ENCODE results near the gene IL19. TPM values are rescaled to one million over a fixed set of nuclear protein-coding genes. Genes with fewer than 3 reads are reported as not detected.

IL19 gene
- total RNA-seq, 1 donor from 2014 or later, result not detected

DNA sequence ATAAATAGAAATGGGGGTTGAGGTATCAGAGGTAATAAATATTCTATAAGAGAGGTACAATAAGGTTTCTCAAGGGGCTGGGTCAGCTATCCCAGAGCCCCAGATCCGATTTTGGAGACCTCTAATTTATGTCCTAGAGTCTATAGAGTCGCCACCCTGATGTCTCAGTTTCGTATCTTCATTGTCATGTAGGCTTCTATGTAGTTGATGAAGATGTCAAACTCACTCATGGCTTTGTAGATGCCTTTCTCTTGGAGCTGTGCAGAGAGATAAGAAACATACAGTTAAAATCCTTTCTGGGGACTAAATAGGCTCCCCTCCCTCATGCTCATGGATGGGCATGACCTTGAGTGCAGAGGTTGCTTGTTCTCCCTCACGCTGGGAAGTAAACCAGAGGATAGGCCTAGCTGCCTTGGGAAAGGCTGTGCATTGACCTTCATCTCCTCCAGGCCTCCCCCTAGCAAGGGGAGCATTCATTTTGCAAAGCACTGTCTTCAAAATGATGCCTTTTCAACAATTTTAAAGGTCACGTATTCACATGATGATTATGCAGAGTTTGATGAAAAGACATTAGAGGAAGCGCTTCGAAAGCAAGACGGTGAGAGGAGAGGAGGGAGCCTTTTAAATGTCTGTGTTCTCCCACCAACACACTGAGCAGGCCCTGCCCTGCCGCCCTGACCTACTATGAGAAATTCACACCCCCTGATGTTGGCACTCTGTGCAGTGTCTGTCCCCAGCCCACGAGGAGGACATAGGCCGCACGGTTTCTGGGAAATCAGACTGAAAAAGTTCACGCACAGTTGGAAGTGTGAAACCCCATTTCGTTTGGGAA is 1.9 kb upstream of the IL19 start:
- Mint-ChIP-seq H3K27me3 (ENCODE audit: unreplicated experiment) (peaks cover 42% of the 10 kb centered on the region), H3K27ac (ENCODE audit: unreplicated experiment) (no peak overlapping the region), H3K4me1 (ENCODE audit: unreplicated experiment) (no peaks in the 10 kb centered on the region), H3K36me3 (ENCODE audit: unreplicated experiment) (no peaks in the 10 kb centered on the region), H3K4me3 (ENCODE audit: unreplicated experiment) (no peak overlapping the region), H3K9me3 (ENCODE audit: unreplicated experiment) (no peaks in the 10 kb centered on the region)
- no peak for DNase-seq (ENCODE audit: extremely low spot score, unreplicated experiment)
- TF ChIP-seq, protein P1, sequence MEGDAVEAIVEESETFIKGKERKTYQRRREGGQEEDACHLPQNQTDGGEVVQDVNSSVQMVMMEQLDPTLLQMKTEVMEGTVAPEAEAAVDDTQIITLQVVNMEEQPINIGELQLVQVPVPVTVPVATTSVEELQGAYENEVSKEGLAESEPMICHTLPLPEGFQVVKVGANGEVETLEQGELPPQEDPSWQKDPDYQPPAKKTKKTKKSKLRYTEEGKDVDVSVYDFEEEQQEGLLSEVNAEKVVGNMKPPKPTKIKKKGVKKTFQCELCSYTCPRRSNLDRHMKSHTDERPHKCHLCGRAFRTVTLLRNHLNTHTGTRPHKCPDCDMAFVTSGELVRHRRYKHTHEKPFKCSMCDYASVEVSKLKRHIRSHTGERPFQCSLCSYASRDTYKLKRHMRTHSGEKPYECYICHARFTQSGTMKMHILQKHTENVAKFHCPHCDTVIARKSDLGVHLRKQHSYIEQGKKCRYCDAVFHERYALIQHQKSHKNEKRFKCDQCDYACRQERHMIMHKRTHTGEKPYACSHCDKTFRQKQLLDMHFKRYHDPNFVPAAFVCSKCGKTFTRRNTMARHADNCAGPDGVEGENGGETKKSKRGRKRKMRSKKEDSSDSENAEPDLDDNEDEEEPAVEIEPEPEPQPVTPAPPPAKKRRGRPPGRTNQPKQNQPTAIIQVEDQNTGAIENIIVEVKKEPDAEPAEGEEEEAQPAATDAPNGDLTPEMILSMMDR (IDR thresholded peaks at IDR 0.05), result no peak

DNA sequence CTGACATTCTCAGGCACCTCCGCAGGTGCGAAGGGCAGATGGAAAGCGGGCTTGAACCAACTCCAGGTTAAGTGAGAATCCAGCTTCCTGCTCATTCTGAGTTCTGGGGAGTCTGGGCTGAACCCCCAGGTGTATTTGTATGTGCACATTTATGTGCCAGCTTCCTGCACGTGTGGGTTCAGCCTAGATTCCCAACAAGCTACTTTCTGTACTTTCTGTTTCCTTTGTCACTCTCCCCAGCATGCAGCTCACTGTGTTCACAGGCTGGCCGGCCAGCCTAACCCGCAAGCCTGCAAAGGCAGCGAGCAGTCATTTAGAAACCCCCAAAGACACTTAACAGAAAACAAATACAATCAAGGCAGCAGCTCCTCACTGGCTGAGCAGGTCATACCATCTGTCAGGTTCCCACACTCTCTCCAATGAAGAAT is 1.3 kb upstream of the IL19 start:
- Mint-ChIP-seq H3K4me3 (ENCODE audit: unreplicated experiment) (no peak overlapping the region), H3K36me3 (ENCODE audit: unreplicated experiment) (no peaks in the 10 kb centered on the region), H3K4me1 (ENCODE audit: unreplicated experiment) (no peaks in the 10 kb centered on the region), H3K27ac (ENCODE audit: unreplicated experiment) (no peak overlapping the region), H3K27me3 (ENCODE audit: unreplicated experiment) (peaks cover 37% of the 10 kb centered on the region), H3K9me3 (ENCODE audit: unreplicated experiment) (no peaks in the 10 kb centered on the region)
- TF ChIP-seq, protein P1 (IDR thresholded peaks at IDR 0.05), result no peak
- no peak for DNase-seq (ENCODE audit: extremely low spot score, unreplicated experiment)

DNA sequence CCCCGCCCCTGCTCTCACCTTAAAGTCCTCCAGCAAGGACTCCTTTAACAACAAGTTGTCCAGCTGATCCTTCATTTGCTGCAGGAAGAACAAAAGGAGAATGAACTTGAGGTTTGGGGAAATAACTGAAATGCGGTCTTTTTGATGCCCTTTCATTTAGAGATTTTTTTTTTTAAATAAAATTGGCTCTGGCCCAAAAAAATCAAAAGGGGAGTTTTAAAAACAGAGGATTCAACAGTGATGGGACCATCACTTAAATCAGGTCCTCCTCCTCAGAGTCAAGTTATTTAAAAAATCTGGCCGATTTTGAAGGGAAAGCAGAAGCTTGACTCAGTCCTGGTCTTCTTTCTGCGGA is 742 bp downstream of the IL19 start:
- Mint-ChIP-seq H3K4me3 (ENCODE audit: unreplicated experiment) (no peak overlapping the region), H3K9me3 (ENCODE audit: unreplicated experiment) (no peaks in the 10 kb centered on the region), H3K4me1 (ENCODE audit: unreplicated experiment) (no peaks in the 10 kb centered on the region), H3K27ac (ENCODE audit: unreplicated experiment) (no peak overlapping the region), H3K36me3 (ENCODE audit: unreplicated experiment) (no peaks in the 10 kb centered on the region), H3K27me3 (ENCODE audit: unreplicated experiment) (peaks cover 31% of the 10 kb centered on the region)
- DNase-seq (ENCODE audit: extremely low spot score, unreplicated experiment), result no peak
- TF ChIP-seq, protein P1 (IDR thresholded peaks at IDR 0.05), result no peak

DNA sequence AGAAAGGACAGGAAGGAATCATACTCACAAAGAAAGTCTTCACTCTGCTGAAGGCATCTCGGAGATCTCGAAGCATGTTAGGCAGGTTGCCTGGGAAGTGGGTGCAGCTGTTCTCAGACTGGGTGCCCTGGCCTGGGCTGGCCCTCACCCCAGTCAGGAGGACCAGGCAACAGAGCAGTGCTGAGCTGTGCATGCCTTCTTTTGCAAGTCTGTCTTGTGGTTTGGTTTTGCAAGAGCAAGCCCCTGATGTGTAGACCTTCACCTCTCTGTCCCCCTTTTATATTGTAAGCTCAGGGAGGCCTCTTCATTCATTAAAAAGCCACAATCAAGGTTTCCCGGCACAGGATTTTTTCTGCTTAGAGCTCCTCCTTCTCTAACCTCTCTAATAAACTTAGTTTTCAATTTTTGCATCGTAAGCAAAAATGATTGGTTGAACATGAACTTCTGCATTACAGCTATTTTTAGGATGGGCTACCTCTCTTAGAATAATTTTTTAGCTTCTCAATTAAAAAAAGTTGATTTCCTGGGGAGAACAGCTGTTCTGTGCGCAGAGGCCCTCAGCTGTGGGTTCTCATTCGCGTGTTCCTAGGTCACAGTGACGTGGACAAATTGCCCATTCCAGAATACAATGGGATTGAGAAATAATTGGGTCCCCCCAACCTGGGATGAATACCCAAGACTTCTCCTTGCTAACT is 1.8 kb downstream of the IL19 start, which contains the start of gene IL10:
Gene IL10 (minus strand): TSS at position 252 of the 695 bp plus-strand sequence. CDS start 59 bp downstream, at position 193.
- peaks cover 31% of the 10 kb centered on the region for H3K27me3 Mint-ChIP-seq (ENCODE audit: unreplicated experiment)
- H3K4me3 Mint-ChIP-seq (ENCODE audit: unreplicated experiment), result no peak within 1 kb of the TSS
- no peaks in the 10 kb centered on the region for H3K4me1 Mint-ChIP-seq (ENCODE audit: unreplicated experiment)
- no peaks in the 10 kb centered on the region for H3K36me3 Mint-ChIP-seq (ENCODE audit: unreplicated experiment)
- TF ChIP-seq, protein P1 (IDR thresholded peaks at IDR 0.05), result no peak
- DNase-seq (ENCODE audit: extremely low spot score, unreplicated experiment), result no peak
- H3K27ac Mint-ChIP-seq (ENCODE audit: unreplicated experiment), result no peak within 1 kb of the TSS
- no peaks in the 10 kb centered on the region for H3K9me3 Mint-ChIP-seq (ENCODE audit: unreplicated experiment)

DNA sequence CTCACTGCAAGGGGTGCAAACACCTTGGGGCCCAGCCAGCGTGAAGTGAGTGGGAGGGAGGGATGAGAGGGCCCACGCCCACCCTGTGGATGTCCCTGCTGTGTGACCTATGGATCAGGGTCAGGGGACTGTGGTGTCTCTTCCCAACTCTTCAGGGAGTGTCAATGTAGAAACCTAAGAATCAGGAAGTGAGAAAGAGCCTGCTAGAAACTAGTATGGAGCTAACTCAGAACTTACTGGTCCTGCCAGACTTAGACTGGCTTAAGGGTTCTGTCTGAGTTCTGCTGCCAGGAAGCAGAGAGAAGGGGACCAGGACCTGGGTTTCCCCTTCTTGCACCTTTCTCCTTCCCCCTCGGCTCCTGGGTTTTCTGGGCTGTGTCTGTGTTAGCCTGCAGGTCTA is 3.5 kb downstream of the IL19 start:
- H3K27me3 Mint-ChIP-seq (ENCODE audit: unreplicated experiment), result peaks cover 31% of the 10 kb centered on the region
- TF ChIP-seq, protein P1 (IDR thresholded peaks at IDR 0.05), result no peak
- no peak overlapping the region for H3K4me3 Mint-ChIP-seq (ENCODE audit: unreplicated experiment)

More for the DNA sequence above, 3.5 kb downstream of the IL19 start:
- Mint-ChIP-seq H3K9me3 (ENCODE audit: unreplicated experiment) (no peaks in the 10 kb centered on the region), H3K36me3 (ENCODE audit: unreplicated experiment) (no peaks in the 10 kb centered on the region), H3K4me1 (ENCODE audit: unreplicated experiment) (no peaks in the 10 kb centered on the region), H3K27ac (ENCODE audit: unreplicated experiment) (no peak overlapping the region)
- DNase-seq (ENCODE audit: extremely low spot score, unreplicated experiment), result no peak
